Stimulated activated CD8-positive, alpha-beta memory T cell treated with anti-CD3 and anti-CD28 coated beads, Interleukin-15, amount 100 ng/mL, for 24 hours (primary cell): Measurements from ENCODE around the gene NCL.
A peak's percentile ranks its signal among the peaks of the same experiment; 100 is the strongest.

ENCODE experiments used
- DNase-seq: peaks from one replicate; pipeline ENCODE4 v3.0.0-alpha.2; 2020; ENCODE audit warnings: low read depth

The NCL gene

GRCh38 chr2:231463698-231464575 is at the start of gene NCL:
NCL (minus strand) TSS chr2:231464484; CDS start chr2:231464353, 131 bp downstream.
- peak; percentile 59 for DNase-seq

DNA sequence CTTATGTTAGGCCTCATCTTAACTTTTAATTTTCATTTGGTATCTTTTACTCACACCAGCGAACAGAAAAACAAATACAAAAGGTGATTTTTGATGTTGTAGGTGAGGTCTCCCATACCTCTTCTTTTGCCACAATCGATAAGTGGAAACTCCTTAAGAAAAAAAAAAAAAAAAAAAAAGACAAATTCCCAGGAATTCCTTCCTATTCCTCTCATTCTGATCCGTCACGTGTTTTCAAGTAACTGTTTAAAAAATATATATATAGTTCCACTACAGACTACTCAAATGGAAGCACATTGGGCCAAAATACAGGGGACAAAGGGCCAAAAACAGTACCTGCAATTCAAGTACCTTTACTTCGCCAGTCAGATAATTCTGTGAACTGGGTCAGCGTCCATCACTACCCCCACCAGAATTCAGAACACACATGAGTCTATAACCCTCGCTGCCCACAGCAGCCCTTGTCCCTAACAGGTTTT is 49.5 kb upstream of the NCL start:
- DNase-seq, result no peak

GRCh38 chr2:231512222-231512621 is 47.9 kb upstream of the NCL start:
- DNase-seq, result no peak

DNA sequence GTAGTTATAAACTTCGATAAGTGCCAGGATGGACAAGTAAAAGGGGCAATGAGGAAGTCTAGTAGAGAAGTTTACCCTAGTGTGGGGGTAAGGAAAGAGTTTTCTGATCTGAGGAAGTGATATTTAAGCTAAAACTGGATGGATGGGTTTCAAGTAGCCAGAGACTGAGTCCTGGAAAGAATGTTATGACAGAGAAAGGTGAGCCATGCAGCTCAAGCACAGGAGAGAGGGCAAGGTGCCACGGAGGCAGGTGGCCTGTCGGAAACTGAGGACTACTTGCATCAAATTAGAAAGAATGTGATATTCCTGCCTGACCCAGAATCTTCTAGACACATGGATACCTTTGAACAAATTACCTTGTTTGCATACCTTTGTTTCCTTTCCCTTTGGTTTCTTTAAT is 39.5 kb upstream of the NCL start:
- DNase-seq, result no peak

- no peak for DNase-seq
These were observed 38.3 kb upstream of the NCL start for GRCh38 chr2:231502596-231502995.

GRCh38 chr2:231497651-231498050 is 33.4 kb upstream of the NCL start:
- no peak for DNase-seq

GRCh38 chr2:231494669-231495068 is 30.4 kb upstream of the NCL start:
- no peak for DNase-seq

- no peak for DNase-seq
These were observed 26.5 kb upstream of the NCL start for GRCh38 chr2:231490801-231491200.

DNA sequence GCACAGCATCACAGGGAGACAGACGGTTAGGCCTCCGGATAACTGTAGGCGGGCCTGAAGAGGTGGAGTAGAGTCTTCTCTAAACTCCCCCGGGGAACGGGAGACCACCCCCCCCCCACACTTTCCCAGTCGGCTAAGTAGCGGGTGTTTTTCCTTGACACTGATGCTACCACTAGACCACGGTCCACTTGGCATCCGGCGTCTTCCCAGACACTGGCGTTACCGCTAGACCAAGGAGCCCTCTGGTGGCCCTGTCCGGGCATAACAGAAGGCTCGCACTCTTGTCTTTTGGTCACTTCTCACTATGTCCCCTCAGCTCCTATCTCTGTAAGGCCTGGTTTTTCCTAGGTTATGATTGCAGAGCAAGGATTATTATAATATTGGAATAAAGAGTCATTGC is 25.7 kb upstream of the NCL start:
- no peak for DNase-seq

DNA sequence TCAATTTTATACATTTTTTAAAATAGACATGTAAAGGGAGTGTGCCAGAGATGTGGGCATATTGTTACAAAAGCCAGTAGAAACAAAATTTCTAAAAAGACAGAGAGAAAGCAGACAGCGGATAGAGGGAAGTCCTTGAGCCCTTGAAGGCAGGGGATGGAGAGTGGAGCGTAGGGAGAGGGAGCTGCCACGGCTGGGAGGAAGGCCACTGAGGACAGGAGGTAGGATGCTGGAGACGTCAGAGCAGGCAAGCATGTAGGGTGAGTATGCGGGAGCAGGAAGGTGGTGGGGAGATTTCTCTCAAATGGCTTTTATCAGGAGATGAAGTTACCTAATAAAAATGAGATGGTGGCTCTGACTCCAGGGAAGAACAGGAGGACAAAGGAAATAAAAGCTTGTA is 24.0 kb upstream of the NCL start:
- no peak for DNase-seq

GRCh38 chr2:231486851-231487596 is 22.7 kb upstream of the NCL start:
- no peak for DNase-seq

- DNase-seq, result no peak
These were observed 19.4 kb upstream of the NCL start for GRCh38 chr2:231483398-231484329.

DNA sequence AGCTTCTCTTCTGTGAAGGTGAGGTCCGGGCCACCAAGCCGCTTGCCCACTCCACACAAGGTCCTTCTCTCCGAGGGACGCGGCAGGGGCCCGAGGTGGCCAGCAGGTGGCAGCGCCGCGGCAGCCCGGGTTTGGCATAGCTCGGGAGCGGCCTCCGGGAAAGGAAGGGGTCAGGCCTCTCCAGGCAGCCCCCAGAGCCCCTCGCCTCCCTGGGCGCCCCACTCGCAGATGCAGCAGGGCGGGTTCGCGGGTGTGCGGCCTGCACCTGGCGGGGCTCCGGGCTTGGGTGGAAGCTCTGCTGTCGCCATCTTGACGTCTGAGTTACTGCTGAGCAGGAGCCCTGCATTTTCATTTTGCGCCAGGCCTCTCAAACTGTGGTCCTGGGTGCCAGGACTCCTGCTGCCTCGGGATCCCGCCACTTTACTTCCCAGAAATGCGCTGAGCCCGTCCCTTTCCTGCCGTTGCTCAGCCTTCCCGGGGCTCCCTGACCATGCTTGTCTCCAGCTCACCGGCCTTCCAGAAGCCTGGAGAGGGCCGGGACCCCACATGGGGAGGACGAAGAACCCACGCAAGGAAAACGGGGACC is 18.6 kb upstream of the NCL start:
- peak; percentile 47 for DNase-seq

DNA sequence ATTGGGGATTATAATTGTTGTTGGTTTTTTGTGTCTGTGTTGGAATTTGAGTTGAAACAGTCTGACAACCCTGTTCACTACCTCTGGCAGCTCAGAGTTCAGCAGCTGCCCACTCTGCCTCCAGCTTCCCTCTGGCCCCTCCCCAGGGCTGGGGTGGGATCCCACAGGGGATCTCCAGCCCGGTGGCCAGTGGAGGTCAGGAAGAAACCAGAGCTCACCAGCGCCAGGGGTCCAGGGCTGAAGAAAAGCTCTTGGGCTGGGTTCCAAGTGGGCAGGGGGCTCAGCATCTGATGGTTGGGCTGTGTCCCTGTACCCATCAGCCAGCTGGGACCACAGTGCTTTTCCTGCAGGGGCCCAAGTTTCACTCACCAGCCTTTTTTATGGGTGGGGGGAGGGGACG is 16.5 kb upstream of the NCL start:
- DNase-seq, result no peak

GRCh38 chr2:231479455-231479854 is 15.2 kb upstream of the NCL start:
- DNase-seq, result no peak

- DNase-seq, result no peak
These were observed 12.6 kb upstream of the NCL start for GRCh38 chr2:231476920-231477319.

DNA sequence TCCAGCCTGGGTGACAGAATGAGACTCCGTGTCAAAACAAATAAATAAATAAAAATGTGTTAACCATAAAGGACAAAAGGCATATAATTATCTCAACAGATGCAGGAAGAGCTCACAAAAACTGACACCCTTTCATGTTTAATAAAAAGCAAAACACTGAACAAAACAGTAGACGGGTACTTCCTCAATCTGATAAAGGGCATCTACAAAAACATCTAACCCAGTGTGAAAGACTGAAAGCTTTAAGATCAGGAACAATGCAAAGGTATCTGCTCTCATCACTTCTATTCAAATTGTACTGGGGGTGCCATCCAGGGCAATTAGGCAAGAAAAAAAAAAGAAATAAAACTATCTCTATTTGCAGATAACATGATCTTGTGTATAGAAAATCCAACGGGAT is 11.7 kb upstream of the NCL start:
- no peak for DNase-seq

GRCh38 chr2:231472816-231473215 is 8.5 kb upstream of the NCL start:
- DNase-seq, result no peak

DNA sequence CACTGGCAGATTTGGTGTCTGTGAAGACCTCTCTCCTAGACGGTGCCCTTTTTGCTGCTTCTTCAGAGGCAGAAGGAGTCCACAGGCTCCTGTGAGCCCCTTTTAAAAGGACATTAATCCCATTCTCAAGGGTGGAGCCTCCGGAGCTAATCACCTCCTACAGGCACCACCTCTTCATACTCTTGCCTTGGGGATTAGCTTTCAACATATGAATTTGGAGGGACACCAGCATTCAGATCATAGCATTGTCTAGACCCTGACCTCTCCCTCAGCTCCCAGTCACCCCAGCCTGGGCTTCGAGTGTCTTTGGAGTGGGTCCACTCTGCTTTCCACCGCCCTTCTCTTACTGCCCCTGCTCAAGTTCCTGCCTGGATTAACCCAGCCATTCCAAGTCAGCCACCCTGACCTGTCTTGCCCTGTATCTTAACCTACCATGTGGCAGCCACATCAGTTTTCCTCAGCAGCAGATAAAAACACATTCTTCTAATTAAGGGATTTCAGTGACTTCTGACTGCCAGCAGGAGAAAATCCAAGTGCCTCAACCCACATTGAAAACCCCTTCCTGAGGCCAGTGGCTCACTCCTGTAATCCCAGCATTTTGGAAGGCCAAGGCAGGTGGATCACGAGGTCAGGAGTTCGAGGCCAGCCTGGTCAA is 6.1 kb upstream of the NCL start:
- no peak for DNase-seq

GRCh38 chr2:231469583-231469950 is 5.3 kb upstream of the NCL start:
- no peak for DNase-seq
